Nephron (organoid): ENCODE data around the gene FUNDC2.

ENCODE experiments used
- H3K27ac Mint-ChIP-seq, 3 experiments: 2 replicates each; pipeline ENCODE4 v1.8.0; 2020; ENCODE audit warnings: mixed read lengths in 3 of 3, mild to moderate bottlenecking in 2 of 3, moderate library complexity in 1 of 3
- H3K27me3 Mint-ChIP-seq: 2 replicates; pipeline ENCODE4 v1.8.0; 2021; ENCODE audit warnings: low read depth, mild to moderate bottlenecking, moderate library complexity, mixed read lengths
- H3K36me3 Mint-ChIP-seq: 2 replicates; pipeline ENCODE4 v1.8.0; 2020; ENCODE audit warnings: low read depth, mixed read lengths
- H3K4me1 Mint-ChIP-seq: 2 replicates; pipeline ENCODE4 v1.8.0; 2020; ENCODE audit warnings: mixed read lengths
- H3K4me3 Mint-ChIP-seq, 3 experiments: 2 replicates each; pipeline ENCODE4 v1.8.0; 2020; ENCODE audit warnings: mild to moderate bottlenecking in 3 of 3, mixed read lengths in 3 of 3, moderate library complexity in 2 of 3
- H3K9me3 Mint-ChIP-seq: 2 replicates; pipeline ENCODE4 v1.8.0; 2020; ENCODE audit warnings: mixed read lengths
- CTCF ChIP-seq, 3 experiments: fragments of 200-600 bp; sonication (generic); IDR thresholded peaks; one replicate each; pipeline ENCODE4 v1.5.0; 2021; ENCODE audit warnings: antibody characterized with exemption in 3 of 3; ENCODE audit not compliant: unreplicated experiment in 3 of 3

The FUNDC2 gene

GRCh38 chrX:155026727-155027508 lies at the start of gene FUNDC2:
Gene FUNDC2, plus strand, starts transcription at chrX:155026844. Its CDS starts 95 bp downstream, at chrX:155026939.
- peak within 1 kb of the TSS; percentile 86 to 95 (median 95) for H3K4me3 Mint-ChIP-seq
- peaks cover 4% of the 10 kb centered on the region for H3K36me3 Mint-ChIP-seq
- no peaks in the 10 kb centered on the region for H3K27me3 Mint-ChIP-seq
- H3K27ac Mint-ChIP-seq: peak within 1 kb of the TSS; percentile 95 to 99 (median 98)
- peaks cover 11% of the 10 kb centered on the region for H3K9me3 Mint-ChIP-seq
- no peak for TF ChIP-seq CTCF (IDR thresholded peaks at IDR 0.05; ENCODE audit: unreplicated experiment in 3 of 3)
- H3K4me1 Mint-ChIP-seq: peaks cover 7% of the 10 kb centered on the region

- peaks cover 12% of the 10 kb centered on the region for H3K9me3 Mint-ChIP-seq
- no peaks in the 10 kb centered on the region for H3K27me3 Mint-ChIP-seq
- H3K4me1 Mint-ChIP-seq: no peaks in the 10 kb centered on the region
- H3K27ac Mint-ChIP-seq: no peak overlapping the region
- TF ChIP-seq CTCF (IDR thresholded peaks at IDR 0.05; ENCODE audit: unreplicated experiment in 3 of 3): no peak
- no peak overlapping the region for H3K4me3 Mint-ChIP-seq
- no peaks in the 10 kb centered on the region for H3K36me3 Mint-ChIP-seq
Measured at GRCh38 chrX:154979629-154980028, 47.0 kb upstream of the FUNDC2 start.

GRCh38 chrX:154980330-154981115 lies 46.1 kb upstream of the FUNDC2 start:
- Mint-ChIP-seq H3K4me1 (no peaks in the 10 kb centered on the region), H3K27me3 (no peaks in the 10 kb centered on the region), H3K9me3 (peaks cover 8% of the 10 kb centered on the region), H3K4me3 (peak overlapping the region; percentile 24 to 76 (median 76)), H3K36me3 (no peaks in the 10 kb centered on the region), H3K27ac (no peak overlapping the region)
- TF ChIP-seq CTCF (IDR thresholded peaks at IDR 0.05; ENCODE audit: unreplicated experiment in 3 of 3): peak; percentile 56 to 62 (median 57)

- Mint-ChIP-seq H3K4me1 (no peaks in the 10 kb centered on the region), H3K9me3 (peaks cover 8% of the 10 kb centered on the region), H3K27me3 (no peaks in the 10 kb centered on the region)
Measured at GRCh38 chrX:154981116-154981411, 45.6 kb upstream of the FUNDC2 start.

GRCh38 chrX:154986826-154987575 lies 39.6 kb upstream of the FUNDC2 start:
- Mint-ChIP-seq H3K4me3 (no peak overlapping the region), H3K27me3 (no peaks in the 10 kb centered on the region), H3K9me3 (no peaks in the 10 kb centered on the region), H3K27ac (no peak overlapping the region), H3K36me3 (no peaks in the 10 kb centered on the region), H3K4me1 (no peaks in the 10 kb centered on the region)
- no peak for TF ChIP-seq CTCF (IDR thresholded peaks at IDR 0.05; ENCODE audit: unreplicated experiment in 3 of 3)

More at GRCh38 chrX:154981116-154981411, 45.6 kb upstream of the FUNDC2 start:
- H3K27ac Mint-ChIP-seq: no peak overlapping the region
- H3K36me3 Mint-ChIP-seq: no peaks in the 10 kb centered on the region
- TF ChIP-seq CTCF (IDR thresholded peaks at IDR 0.05; ENCODE audit: unreplicated experiment in 3 of 3): no peak
- H3K4me3 Mint-ChIP-seq: peak overlapping the region in 1 of 3 experiments; percentile 76
